Smooth muscle cell (in vitro differentiated cells): ENCODE measurements around the gene MMP25. TPM values are rescaled to one million over a fixed set of nuclear protein-coding genes. Genes with fewer than 3 reads are reported as not detected.

Source experiments
- DNase-seq: peaks from one replicate; lab custom pipeline; 2025; ENCODE audit not compliant: unreplicated experiment; lab: John Stamatoyannopoulos, UW
- H2AFZ ChIP-seq: fragments of 200-600 bp; sonication (generic); 2 replicates; pipeline ENCODE4 v1.6.0; 2016; ENCODE audit warnings: antibody characterized with exemption, low read depth, mild to moderate bottlenecking
- H3F3A ChIP-seq: fragments of 200-600 bp; sonication (generic); 2 replicates; pipeline ENCODE4 v1.6.0; 2017; ENCODE audit warnings: antibody characterized with exemption, low read depth
- H3K27ac ChIP-seq: fragments of 200-600 bp; sonication (generic); 2 replicates; pipeline ENCODE4 v1.5.1; 2016; ENCODE audit warnings: low read depth, mild to moderate bottlenecking
- H3K27me3 ChIP-seq: fragments of 200-600 bp; sonication (generic); 2 replicates; pipeline ENCODE4 v1.6.1; 2016; ENCODE audit warnings: low read depth, mild to moderate bottlenecking
- H3K36me3 ChIP-seq: fragments of 200-600 bp; sonication (generic); 2 replicates; pipeline ENCODE4 v1.5.1; 2016; ENCODE audit warnings: low read depth
- H3K4me1 ChIP-seq: fragments of 200-600 bp; sonication (generic); 2 replicates; pipeline ENCODE4 v1.5.1; 2016; ENCODE audit warnings: low read depth
- H3K4me2 ChIP-seq: fragments of 200-600 bp; sonication (generic); 2 replicates; pipeline ENCODE4 v1.6.0; 2016; ENCODE audit warnings: mild to moderate bottlenecking
- H3K4me3 ChIP-seq: fragments of 200-600 bp; sonication (generic); 2 replicates; pipeline ENCODE4 v1.5.1; 2016; ENCODE audit warnings: mild to moderate bottlenecking
- H3K79me2 ChIP-seq: fragments of 200-600 bp; sonication (generic); 2 replicates; pipeline ENCODE4 v1.6.0; 2016; ENCODE audit warnings: low read depth, mild to moderate bottlenecking
- H3K9ac ChIP-seq: fragments of 200-600 bp; sonication (generic); 2 replicates; pipeline ENCODE4 v1.6.0; 2016; ENCODE audit warnings: low read depth
- H3K9me3 ChIP-seq: fragments of 200-600 bp; sonication (generic); replicated peaks from 2 replicates; pipeline ENCODE4 v1.5.1; 2016; ENCODE audit warnings: low read depth
- H4K20me1 ChIP-seq: fragments of 200-600 bp; sonication (generic); 2 replicates; pipeline ENCODE4 v1.6.0; 2016; ENCODE audit warnings: low read depth
- CTCF ChIP-seq: fragments of 200-600 bp; sonication (generic); IDR thresholded peaks from 2 replicates; pipeline ENCODE4 v1.5.1; 2017; ENCODE audit warnings: borderline replicate concordance, mild to moderate bottlenecking, antibody characterized with exemption; ENCODE audit not compliant: insufficient read depth, poor library complexity, severe bottlenecking
- WGBS: methylation state at CpG from one replicate; pipeline ENCODE4 v1.1.7; 2016; ENCODE audit warnings: low lambda C conversion rate; 5-methylcytosine and 5-hydroxymethylcytosine counted together
- polyA plus RNA-seq: library from polyadenylated mRNA; unstranded; fragments of >200 nt; fragmentation: Nextera tagmentation; extraction: Ambion mirVana; gene quantifications from 2 replicates; pipeline ENCODE4 v1.2.1, GENCODE V29; 2016
- total RNA-seq: library from RNA; depleted of rRNA; stranded (reverse); fragments of >200 nt; gene quantifications from 2 replicates; pipeline ENCODE4 v1.2.3, GENCODE V29; 2014

The MMP25 gene
- total and polyA plus RNA-seq, 2 experiments from 2014 or later: 0.90 to 1.3 TPM

GRCh38 chr16:3056336-3057180, 10.2 kb downstream of the MMP25 start:
- 97% methylated on average over 17 of the region's 19 CpGs for WGBS
- Histone ChIP-seq H4K20me1 (peaks cover 9% of the 10 kb centered on the region), H3K36me3 (no peaks in the 10 kb centered on the region), H3F3A (peaks cover 12% of the 10 kb centered on the region), H3K9me3 (no peaks in the 10 kb centered on the region), H2AFZ (no peak overlapping the region), H3K4me1 (peaks cover 7% of the 10 kb centered on the region), H3K27me3 (no peaks in the 10 kb centered on the region), H3K27ac (no peak overlapping the region), H3K9ac (no peak overlapping the region), H3K79me2 (no peaks in the 10 kb centered on the region), H3K4me2 (no peak overlapping the region), H3K4me3 (no peak overlapping the region)
- no peak for DNase-seq
- no peak for TF ChIP-seq CTCF

- DNase-seq: no peak
- Histone ChIP-seq H3K4me1 (peaks cover 7% of the 10 kb centered on the region), H3K4me2 (peak overlapping the region; percentile 99), H3K27ac (no peak overlapping the region), H3K9ac (no peak overlapping the region), H3K79me2 (no peaks in the 10 kb centered on the region), H3K4me3 (peak overlapping the region; percentile 99), H2AFZ (no peak overlapping the region), H3K36me3 (no peaks in the 10 kb centered on the region), H3K27me3 (no peaks in the 10 kb centered on the region), H3F3A (peaks cover 12% of the 10 kb centered on the region), H3K9me3 (no peaks in the 10 kb centered on the region), H4K20me1 (peaks cover 9% of the 10 kb centered on the region)
- TF ChIP-seq CTCF: no peak
- 93% methylated on average over 22 of the region's 22 CpGs for WGBS
These were observed 11.1 kb downstream of the MMP25 start for GRCh38 chr16:3057181-3058138.

- Histone ChIP-seq H3K36me3 (no peaks in the 10 kb centered on the region), H3K27ac (no peak overlapping the region), H4K20me1 (peaks cover 9% of the 10 kb centered on the region), H3K9ac (peak overlapping the region; percentile 84), H2AFZ (peak overlapping the region; percentile 97), H3K79me2 (no peaks in the 10 kb centered on the region), H3K4me3 (peak overlapping the region; percentile 99), H3F3A (peaks cover 12% of the 10 kb centered on the region), H3K9me3 (no peaks in the 10 kb centered on the region), H3K4me2 (peak overlapping the region; percentile 99), H3K4me1 (peaks cover 7% of the 10 kb centered on the region), H3K27me3 (no peaks in the 10 kb centered on the region)
- WGBS: 26% methylated on average over 23 of the region's 77 CpGs
- no peak for TF ChIP-seq CTCF
- no peak for DNase-seq
These were observed 12.0 kb downstream of the MMP25 start for GRCh38 chr16:3058139-3059030.
